Esophagus squamous epithelium (tissue), 5 donors: ENCODE measurements around the gene L1TD1. TPM values are rescaled to one million over a fixed set of nuclear protein-coding genes. Genes with fewer than 3 reads are reported as not detected.
A peak's percentile ranks its signal among the peaks of the same experiment; 100 is the strongest.
"Not testable (repeated sequence)": the region's sequence is repeated elsewhere in the genome, so short reads cannot be mapped to it uniquely, and the experiment has no call there.

Experiments used
- DNase-seq: peaks from one replicate; lab custom pipeline; 2025; lab: John Stamatoyannopoulos, UW
- H3K27ac ChIP-seq, 4 donors: fragments of 200-600 bp; sonication (generic); one replicate each; pipeline ENCODE4 v1.5.1; 2016 to 2019; ENCODE audit warnings: mild to moderate bottlenecking in 1 of 4
- H3K27me3 ChIP-seq, 4 donors: fragments of 200-600 bp; sonication (generic); 1 replicate in 3 of 4; 2 replicates in 1 of 4; pipeline versions ENCODE4 v1.5.1 to v1.6.0; 2017 to 2021; ENCODE audit warnings: antibody characterized with exemption in 1 of 4
- H3K36me3 ChIP-seq, 3 donors: fragments of 200-600 bp; sonication (generic); one replicate each; pipeline ENCODE4 v1.5.1; 2016 to 2019
- H3K4me1 ChIP-seq, 3 donors: fragments of 200-600 bp; sonication (generic); one replicate each; pipeline ENCODE4 v1.5.1; 2017 to 2019
- H3K4me3 ChIP-seq, 4 donors: fragments of 200-600 bp; sonication (generic); 1 replicate in 3 of 4; 2 replicates in 1 of 4; pipeline ENCODE4 v1.5.1; 2016 to 2019; ENCODE audit warnings: mild to moderate bottlenecking in 2 of 4, moderate library complexity in 1 of 4
- H3K9me3 ChIP-seq, 3 donors: fragments of 200-600 bp; sonication (generic); one replicate each; pipeline ENCODE4 v1.5.1; 2016 to 2019
- CTCF ChIP-seq, 6 experiments: fragments of 450-650 bp in 4 of 6; fragments of 200-600 bp in 2 of 6; sonication (generic) in 2 of 6; IDR thresholded peaks; one replicate each; pipeline ENCODE4 v1.5.1; 2016 to 2019; ENCODE audit warnings: antibody characterized with exemption in 6 of 6, mild to moderate bottlenecking in 4 of 6, moderate library complexity in 4 of 6
- POLR2A ChIP-seq, 4 donors: fragments of 450-650 bp; IDR thresholded peaks; one replicate each; pipeline ENCODE4 v1.6.1; 2017; ENCODE audit warnings: antibody characterized with exemption in 4 of 4, mild to moderate bottlenecking in 4 of 4, moderate library complexity in 3 of 4
- WGBS, 2 donors: methylation state at CpG; one replicate each; pipeline ENCODE4 v1.1.5; 2018; 5-methylcytosine and 5-hydroxymethylcytosine counted together
- intact Hi-C: fragments of 100-400 bp; cut with DNase I; formaldehyde crosslinking; loops from one replicate; pipeline ENCODE4 v1.15.0; 2022
- total RNA-seq, 4 donors: library from RNA; depleted of rRNA; stranded (reverse); fragments of >200 nt; gene quantifications; one replicate each; pipeline ENCODE4 v1.1.0, GENCODE V29; 2016
- donor health status: DM: yes; HTN: yes; CAD: no.

The L1TD1 gene, protein sequence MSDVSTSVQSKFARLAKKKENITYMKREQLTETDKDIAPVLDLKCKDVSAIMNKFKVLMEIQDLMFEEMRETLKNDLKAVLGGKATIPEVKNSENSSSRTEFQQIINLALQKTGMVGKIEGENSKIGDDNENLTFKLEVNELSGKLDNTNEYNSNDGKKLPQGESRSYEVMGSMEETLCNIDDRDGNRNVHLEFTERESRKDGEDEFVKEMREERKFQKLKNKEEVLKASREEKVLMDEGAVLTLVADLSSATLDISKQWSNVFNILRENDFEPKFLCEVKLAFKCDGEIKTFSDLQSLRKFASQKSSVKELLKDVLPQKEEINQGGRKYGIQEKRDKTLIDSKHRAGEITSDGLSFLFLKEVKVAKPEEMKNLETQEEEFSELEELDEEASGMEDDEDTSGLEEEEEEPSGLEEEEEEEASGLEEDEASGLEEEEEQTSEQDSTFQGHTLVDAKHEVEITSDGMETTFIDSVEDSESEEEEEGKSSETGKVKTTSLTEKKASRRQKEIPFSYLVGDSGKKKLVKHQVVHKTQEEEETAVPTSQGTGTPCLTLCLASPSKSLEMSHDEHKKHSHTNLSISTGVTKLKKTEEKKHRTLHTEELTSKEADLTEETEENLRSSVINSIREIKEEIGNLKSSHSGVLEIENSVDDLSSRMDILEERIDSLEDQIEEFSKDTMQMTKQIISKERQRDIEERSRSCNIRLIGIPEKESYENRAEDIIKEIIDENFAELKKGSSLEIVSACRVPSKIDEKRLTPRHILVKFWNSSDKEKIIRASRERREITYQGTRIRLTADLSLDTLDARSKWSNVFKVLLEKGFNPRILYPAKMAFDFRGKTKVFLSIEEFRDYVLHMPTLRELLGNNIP
- under 1 TPM in 2 of 4 donors, not detected in 2; under 0.01 to 0.08 TPM for total RNA-seq

GRCh38 chr1:62194651-62195544, at the start of gene L1TD1:
Gene L1TD1 (plus strand): TSS chr1:62194849. CDS start chr1:62206629, 11,780 bp downstream.
- no peak within 1 kb of the TSS for H3K27ac ChIP-seq
- WGBS, 2 donors = 18 to 19% methylated on average over 20 of the region's 55 CpGs
- intact Hi-C loops = no loop called here
- peaks cover 0 to 10% (median 0%) of the 10 kb centered on the region in 3 donors for H3K4me1 ChIP-seq
- no peak for TF ChIP-seq CTCF (IDR thresholded peaks at IDR 0.05)
- TF ChIP-seq POLR2A (IDR thresholded peaks at IDR 0.05) = no peak
- H3K9me3 ChIP-seq = no peaks in the 10 kb centered on the region
- DNase-seq = no peak
- peak within 1 kb of the TSS in 2 of 4 donors; percentile 28 to 48 for H3K4me3 ChIP-seq
- peaks cover 0 to 41% (median 0%) of the 10 kb centered on the region in 4 donors for H3K27me3 ChIP-seq
- no peaks in the 10 kb centered on the region for H3K36me3 ChIP-seq

- no peaks in the 10 kb centered on the region for H3K9me3 ChIP-seq
- WGBS, 2 donors = 70 to 75% methylated on average over 6 of the region's 6 CpGs
- H3K27ac ChIP-seq = no peak overlapping the region
- no peak for DNase-seq
- peaks cover 0 to 71% (median 0%) of the 10 kb centered on the region in 3 donors for H3K36me3 ChIP-seq
- no peak overlapping the region for H3K4me3 ChIP-seq
- TF ChIP-seq CTCF (IDR thresholded peaks at IDR 0.05) (no peak), POLR2A (IDR thresholded peaks at IDR 0.05) (no peak)
- intact Hi-C loops = no loop called here
- no peaks in the 10 kb centered on the region for H3K4me1 ChIP-seq
- no peaks in the 10 kb centered on the region for H3K27me3 ChIP-seq
Observed at GRCh38 chr1:62159940-62160348, 34.7 kb upstream of the L1TD1 start.

- DNase-seq = no peak
- no peak overlapping the region for H3K27ac ChIP-seq
- TF ChIP-seq POLR2A (IDR thresholded peaks at IDR 0.05) = no peak
- no peak for TF ChIP-seq CTCF (IDR thresholded peaks at IDR 0.05)
- H3K27me3 ChIP-seq = no peaks in the 10 kb centered on the region
- WGBS, 2 donors = 80 to 92% methylated on average over 1 of the region's 1 CpG
- H3K9me3 ChIP-seq = no peaks in the 10 kb centered on the region
- H3K36me3 ChIP-seq = peaks cover 0 to 59% (median 0%) of the 10 kb centered on the region in 3 donors
- no peaks in the 10 kb centered on the region for H3K4me1 ChIP-seq
- intact Hi-C loops = no loop called here
- H3K4me3 ChIP-seq = no peak overlapping the region
Observed at GRCh38 chr1:62161711-62162110, 32.9 kb upstream of the L1TD1 start.

DNA sequence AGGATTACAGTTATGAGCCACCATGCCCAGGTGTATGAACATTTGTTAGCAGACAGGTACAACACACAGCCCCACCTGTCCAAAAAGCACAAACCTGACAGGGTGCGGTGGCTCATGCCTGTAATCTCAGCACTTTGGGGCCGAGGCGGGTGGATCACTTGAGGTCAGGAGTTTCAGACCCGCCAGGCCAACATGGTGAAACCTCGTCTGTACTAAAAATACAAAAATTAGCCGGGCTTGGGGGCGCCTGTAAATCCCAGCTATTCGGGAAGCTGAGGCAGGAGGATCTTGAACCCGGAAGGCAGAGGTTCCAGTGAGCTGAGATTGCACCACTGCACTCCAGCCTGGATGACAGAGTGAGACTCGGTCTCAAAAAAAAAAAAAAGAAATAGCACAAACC, 24.3 kb upstream of the L1TD1 start:
- H3K4me3 ChIP-seq, DNase-seq, H3K9me3 ChIP-seq, intact Hi-C loops, H3K27ac ChIP-seq, H3K4me1 ChIP-seq, H3K36me3 ChIP-seq: not testable (repeated sequence)
- peaks cover 0 to 34% (median 0%) of the 10 kb centered on the region in 4 donors for H3K27me3 ChIP-seq
- 67 to 82% methylated on average over 4 to 6 of the region's 10 CpGs for WGBS, 2 donors
